ENCODE measurements around the gene C9. TPM values are rescaled to one million over a fixed set of nuclear protein-coding genes. Genes with fewer than 3 reads are reported as not detected.
"Not testable (repeated sequence)": the region's sequence is repeated elsewhere in the genome, so short reads cannot be mapped to it uniquely, and the experiment has no call there.

C9 gene
- total RNA-seq, 1 donor from 2014 or later = under 0.01 TPM

DNA sequence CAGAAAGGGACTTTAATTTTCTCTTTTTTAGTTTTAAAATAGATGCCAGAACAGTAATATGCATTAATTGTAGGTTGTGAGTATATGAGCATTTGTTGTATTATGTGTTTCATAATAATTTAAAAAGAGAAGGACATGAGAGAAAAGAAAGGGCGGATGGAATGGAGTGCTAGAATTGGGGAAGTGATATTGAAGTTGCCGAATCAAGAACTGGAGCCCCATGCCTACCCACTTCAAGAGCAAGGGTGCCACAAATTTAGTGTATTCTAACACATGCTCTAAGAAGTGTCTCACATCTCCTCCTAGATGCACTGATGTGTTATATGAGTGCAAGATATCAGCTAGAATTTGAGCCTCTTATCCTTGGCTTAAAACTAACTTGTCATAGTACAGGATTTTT lies 101.3 kb downstream of the C9 start:
- DNase-seq (ENCODE audit: low read depth in 2 of 2) = no peak

DNA sequence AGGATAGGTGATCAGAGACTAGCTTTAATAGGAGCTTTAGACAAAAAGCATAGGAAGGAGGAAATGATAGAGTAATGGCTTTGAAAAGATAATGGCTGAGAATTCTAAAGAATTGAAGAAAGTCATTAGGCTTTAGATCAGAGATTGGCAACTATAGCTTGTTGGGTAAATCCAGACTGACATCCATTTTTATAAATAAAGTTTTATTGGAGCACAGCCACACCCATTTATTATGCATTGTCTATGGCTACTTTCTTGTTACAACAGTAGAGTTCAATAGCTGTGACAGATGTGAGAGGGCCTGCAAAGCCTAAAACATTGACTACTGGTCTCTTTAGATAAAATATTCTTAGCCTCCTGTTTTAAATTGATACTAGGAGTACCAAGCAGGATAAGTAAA lies 104.2 kb downstream of the C9 start:
- DNase-seq (ENCODE audit: low read depth in 2 of 2) = no peak

DNA sequence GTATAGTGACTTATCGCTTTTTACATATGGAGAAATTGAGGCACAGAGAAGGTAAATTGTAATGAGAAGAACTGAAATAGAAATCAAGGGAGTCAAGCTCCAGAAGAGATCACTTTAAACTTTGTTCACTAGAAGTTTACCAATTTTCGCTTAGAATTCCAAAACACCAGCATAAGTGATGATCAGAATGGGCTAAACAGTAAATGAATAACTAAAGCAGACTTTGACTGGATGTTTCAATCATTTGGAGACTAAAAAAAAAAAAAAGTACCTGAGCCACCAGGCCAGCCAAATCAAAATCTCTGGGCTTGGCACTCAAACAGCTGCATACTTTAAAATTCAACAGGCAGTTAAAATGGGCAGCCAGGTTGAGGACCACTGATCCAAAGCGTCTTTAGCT lies 106.7 kb downstream of the C9 start:
- DNase-seq (ENCODE audit: low read depth in 2 of 2) = no peak

DNA sequence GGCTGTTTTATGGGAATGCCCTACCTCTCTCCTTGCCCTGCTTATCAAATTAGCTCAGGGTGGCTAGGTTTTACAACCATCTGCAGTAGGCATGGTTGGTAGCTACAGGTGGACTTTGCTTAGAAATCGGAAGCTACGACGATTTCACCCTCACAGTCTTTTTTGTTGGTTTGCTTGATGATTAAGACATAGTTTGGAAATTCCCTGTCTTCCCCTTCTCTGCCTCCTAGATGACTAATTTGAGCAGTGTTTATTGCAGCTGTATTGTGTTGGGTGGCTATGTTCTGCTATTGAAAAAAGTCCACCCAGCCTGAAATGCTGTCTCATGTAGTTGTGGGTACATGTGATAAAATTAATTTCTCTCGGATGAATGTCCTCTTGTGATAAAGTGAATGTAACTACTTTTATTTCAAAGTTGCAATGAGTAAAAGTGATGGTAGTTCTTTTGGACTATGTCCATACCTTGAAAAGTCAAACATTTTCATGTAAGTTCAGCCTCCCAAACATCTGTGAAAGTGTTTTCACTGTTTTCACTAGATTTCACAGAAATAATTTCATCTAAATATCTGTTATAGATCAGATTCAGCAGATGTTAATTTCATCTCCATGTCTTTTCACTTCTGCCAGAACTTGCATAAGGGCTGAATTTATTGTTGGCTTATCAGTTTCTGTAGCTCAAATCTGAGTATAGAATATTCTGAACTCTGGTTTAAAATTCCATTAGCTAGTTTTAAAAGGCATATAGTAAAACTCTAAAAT lies 107.6 kb downstream of the C9 start:
- DNase-seq (ENCODE audit: low read depth in 2 of 2) = peak in 1 of 2 donors; percentile 89

DNA sequence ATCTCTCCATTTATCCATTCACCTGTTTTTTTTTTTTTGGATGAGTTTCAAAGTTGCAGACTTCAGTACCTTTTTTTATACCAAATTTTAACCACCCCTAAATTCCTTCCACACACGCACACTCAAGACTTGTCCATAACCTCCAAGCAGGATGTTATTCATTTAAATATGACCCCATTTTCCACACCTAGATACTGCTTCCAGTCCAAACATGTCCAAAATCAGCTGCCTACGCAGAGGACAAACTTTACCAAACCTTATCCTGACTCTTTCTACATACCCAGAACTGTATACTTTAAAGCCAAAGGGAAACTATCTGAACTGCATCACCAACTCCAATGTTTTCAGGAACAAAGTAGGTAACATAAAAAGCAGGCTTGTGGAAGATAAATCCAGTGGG lies 108.9 kb downstream of the C9 start:
- DNase-seq (ENCODE audit: low read depth in 2 of 2) = no peak

DNA sequence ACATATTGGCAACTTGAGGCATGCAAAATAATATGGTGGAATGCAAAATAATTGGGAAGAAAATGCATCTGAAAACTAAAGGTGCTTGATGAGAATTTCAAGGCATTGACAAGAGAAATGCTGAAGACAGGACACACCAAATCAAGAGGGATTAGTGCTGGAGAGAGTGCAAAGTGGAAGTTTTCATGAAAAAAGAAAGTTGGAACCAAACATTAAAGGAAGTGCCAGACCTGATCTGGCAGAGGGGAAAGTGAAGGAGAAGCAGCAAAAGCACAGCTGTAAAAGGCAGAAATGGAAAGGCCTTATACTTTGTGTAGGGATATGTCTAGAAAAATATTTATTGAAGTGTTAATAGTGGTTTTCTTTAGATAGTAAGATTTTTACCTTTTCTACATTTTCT lies 109.6 kb downstream of the C9 start:
- DNase-seq (ENCODE audit: low read depth in 2 of 2) = no peak

DNA sequence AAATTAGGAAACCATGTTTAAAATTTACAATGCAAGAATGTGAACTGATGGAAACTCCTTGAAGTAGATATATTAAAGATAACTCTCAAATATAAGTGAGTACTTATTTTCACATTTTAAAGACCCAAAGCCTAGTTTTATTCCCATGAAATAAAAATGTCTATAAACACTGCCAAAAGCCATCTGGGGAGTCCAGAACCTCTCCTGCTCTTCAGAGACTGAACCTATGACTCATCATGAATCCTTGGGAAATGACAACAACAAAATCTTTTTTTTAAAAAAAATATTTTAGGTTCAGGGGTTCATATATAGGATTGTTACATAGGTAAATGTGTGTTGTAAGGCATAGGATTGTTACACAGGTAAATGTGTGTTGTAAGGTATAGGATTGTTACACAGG lies 111.1 kb downstream of the C9 start:
- DNase-seq (ENCODE audit: low read depth in 2 of 2) = peak in 1 of 2 donors; percentile 36

DNA sequence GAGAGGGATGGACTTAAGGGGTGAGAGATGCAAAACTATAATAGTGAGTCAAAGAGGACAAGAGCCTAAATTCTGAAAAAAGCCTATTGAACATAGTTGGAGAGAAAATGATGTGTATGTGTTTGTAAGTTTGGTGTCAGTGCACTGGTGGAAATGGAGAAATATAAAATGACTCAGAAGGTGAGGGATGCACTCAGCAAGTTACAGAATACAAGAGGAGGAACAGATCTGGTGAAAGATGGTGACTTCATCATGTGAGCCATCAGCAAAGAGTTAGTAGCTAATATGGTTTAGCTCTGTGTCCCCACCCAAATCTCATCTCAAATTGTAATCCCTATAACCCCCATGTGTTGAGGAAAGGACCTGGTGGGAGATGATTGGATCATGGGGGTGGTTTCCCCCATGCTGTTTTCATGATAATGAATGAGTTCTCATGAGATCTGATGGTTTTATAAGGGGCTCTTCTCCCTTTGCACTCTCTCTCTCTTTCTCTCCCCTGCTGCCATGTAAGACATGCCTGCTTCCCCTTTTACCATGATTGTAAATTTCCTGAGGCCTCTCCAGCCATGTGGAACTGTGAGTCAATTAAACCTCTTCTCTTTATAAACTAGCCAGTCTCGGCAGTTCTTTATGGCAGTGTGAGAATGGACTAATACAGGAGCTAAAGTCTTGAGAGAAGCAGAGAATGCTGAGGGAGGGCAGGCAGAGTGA lies 114.6 kb downstream of the C9 start:
- no peak for DNase-seq (ENCODE audit: low read depth in 2 of 2)

DNA sequence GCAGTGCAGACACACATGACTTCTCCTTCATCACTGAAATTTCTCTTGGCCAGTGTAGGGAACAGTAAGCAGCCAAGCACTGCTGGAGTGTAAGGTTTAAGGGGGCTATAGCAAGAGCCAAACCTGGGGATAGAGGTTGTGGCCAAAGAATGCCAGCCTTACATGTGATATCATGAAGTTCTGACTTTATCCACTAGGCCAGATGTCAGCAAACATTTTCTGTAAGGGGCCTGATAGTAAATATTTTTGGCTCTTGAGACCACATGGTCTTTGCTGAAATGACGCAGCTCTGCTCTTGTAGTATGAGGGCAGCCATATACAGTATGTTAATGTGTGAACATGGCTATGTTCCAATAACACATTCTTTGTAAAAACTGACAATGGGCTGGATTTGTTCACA lies 115.2 kb downstream of the C9 start:
- DNase-seq (ENCODE audit: low read depth in 2 of 2) = no peak

DNA sequence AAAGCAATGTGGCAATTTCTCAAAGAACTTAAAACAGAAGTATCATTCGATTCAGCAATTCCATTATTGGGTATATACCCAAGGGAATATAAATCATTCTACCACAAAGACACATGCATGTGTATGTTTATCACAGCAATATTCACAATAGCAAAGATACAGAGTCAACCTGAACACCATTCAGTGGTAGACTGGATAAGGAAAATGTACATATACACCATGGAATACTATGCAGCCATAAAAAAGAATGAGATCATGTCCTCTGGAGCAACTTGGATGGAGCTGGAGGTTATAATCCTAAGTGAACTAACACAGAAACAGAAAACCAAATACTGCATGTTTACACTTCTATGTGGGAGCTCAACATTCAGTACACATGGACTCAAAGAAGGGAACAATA lies 123.5 kb downstream of the C9 start:
- DNase-seq (ENCODE audit: low read depth in 2 of 2) = no peak

DNA sequence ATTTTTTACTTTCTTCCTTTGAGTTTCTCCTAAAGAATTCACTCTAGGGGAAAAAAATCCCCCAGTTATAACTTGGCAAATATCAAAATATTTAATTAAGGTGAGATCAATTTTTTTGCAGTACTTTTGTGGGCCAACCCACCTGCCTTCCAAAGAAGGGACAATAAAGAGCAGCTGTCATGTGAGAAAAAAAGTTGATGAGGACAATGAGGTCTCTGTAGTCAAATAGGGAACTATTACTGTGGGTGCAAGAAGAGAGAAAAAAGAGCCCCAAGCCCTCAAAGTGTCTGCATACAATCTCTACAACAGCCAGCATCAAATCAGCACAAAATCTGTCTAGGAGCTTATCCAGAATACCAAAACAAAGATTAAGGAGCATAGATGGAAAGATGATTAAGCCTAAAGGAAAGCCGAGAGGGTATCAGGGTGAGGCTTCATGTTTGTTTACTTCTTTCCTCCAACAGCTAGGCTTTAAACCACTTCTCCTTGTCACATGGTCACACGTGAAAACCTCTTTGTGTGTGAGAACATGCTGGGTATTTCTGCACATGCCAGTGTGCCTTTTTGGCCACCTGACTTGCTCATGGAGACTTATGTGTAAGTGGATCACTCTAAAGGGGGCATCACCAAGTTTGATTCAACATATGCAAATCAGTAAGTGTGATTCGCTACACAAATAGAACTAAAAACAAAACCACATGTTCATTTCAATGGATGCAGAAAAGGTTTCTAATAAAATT lies 125.8 kb downstream of the C9 start:
- no peak for DNase-seq (ENCODE audit: low read depth in 2 of 2)

DNA sequence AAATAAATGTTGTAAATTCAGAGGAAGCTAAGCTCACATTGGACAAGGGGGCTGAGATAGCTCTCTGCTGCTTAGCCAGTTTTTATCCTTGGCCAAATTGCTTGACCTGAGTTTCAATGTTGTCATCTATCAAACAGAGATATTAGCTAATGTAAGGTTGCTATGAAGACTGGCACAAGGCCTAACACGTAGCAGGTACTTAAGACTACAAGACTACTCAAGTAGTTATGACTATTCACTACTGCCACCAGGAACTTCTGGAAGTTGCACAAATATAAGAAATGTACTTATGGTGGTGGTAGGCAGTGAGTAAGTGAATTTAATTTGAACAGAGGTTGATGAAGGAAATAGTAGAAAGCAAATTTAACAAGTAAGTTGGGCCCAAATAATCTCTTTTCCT lies 127.6 kb downstream of the C9 start:
- no peak for DNase-seq (ENCODE audit: low read depth in 2 of 2)

DNA sequence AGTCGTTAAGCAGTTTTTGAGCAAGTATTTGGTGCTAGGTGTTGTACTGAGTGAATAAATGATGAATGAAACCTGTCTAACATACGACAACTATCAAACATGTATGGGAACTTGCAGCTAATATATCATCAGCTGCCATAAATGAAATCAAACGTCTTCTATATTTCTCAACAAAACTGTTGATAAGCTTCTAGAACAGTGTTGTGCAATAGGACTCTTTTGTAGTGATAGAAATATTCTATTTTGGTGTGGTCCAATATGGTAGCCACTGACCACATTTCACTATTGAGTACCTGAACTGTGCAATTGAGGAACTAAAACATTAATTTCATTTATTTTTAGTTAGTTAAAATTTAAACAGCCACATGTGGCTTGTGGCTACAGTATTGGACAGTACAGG lies 128.6 kb downstream of the C9 start:
- no peak for DNase-seq (ENCODE audit: low read depth in 2 of 2)

DNA sequence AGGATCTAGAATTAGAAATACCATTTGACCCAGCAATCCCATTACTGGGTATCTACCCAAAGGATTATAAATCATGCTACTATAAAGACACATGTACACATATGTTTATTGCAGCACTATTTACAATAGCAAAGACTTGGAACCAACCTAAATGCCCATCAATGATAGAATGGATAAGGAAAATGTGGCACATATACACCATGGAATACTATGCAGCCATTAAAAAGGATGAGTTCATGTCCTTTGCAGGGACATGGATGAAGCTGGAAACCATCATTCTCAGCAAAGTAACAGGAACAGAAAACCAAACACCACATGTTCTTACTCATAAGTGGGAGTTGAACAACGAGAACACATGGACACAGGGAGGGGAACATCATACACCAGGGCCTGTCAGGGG lies 129.8 kb downstream of the C9 start:
- not testable (repeated sequence) for DNase-seq (ENCODE audit: low read depth in 2 of 2)

Other genes starting within 250 kb of the C9 start
- gene FYB1, start 144.9 kb downstream of the C9 start, total RNA-seq = not detected in 2 replicates
- gene DAB2, start 60.5 kb upstream of the C9 start, total RNA-seq = 78.8 and 94.8 TPM in 2 replicates